A549 (cell line): ENCODE measurements around the gene HIF1AN. TPM values are rescaled to one million over a fixed set of nuclear protein-coding genes. Genes with fewer than 3 reads are reported as not detected.
A peak's percentile ranks its signal among the peaks of the same experiment; 100 is the strongest.

Experiments
- ATAC-seq, 2 experiments: fragments of 200-7000 bp in 1 of 2; fragments of >200 bp in 1 of 2; cut with Nextera tagmentation in 1 of 2; cut with Tn5 transposase in 1 of 2; 3 replicates each; pipeline versions ENCODE4 v1.8.0 to v1.9.1; 2018 to 2020; ENCODE audit warnings: mild to moderate bottlenecking in 1 of 2, moderate library complexity in 1 of 2
- CTCF ChIA-PET: fragments of 300-600 bp; sonication (Branson Sonifier 250); formaldehyde crosslinking; extraction: SDS; loops from one replicate; lab custom pipeline; 2021; ENCODE audit warnings: antibody characterized with exemption, inconsistent platforms; lab: Yijun Ruan, JAX
- POLR2A ChIA-PET: fragments of 350-600 bp; formaldehyde crosslinking; extraction: SDS; loops from one replicate; lab custom pipeline; 2021; ENCODE audit warnings: antibody characterized with exemption, inconsistent platforms; lab: Yijun Ruan, JAX
- DNase-seq, 2 experiments: peaks; one replicate each; pipeline versions ENCODE4 v3.0.0 to v3.0.0-alpha.2; 2011 to 2016; ENCODE audit warnings: low read depth in 1 of 2, low spot score in 1 of 2
- FAIRE-seq: peaks from 2 replicates; lab custom pipeline; 2011; peaks lifted over from hg19 to GRCh38; lab: Jason Lieb, UNC
- H3K27ac ChIP-seq, 2 experiments: fragments of >200 bp; sonication (Bioruptor Twin); formaldehyde crosslinking; 3 replicates each; pipeline ENCODE4 v1.5.1; 2016 to 2017
- H3K4me1 ChIP-seq: fragments of >200 bp; sonication (Bioruptor Twin); formaldehyde crosslinking; 3 replicates; pipeline ENCODE4 v1.6.1; 2016
- H3K4me2 ChIP-seq: fragments of >200 bp; sonication (Bioruptor Twin); formaldehyde crosslinking; 3 replicates; pipeline ENCODE4 v1.6.1; 2016
- H3K4me3 ChIP-seq: fragments of >200 bp; sonication (Bioruptor Twin); formaldehyde crosslinking; 3 replicates; pipeline ENCODE4 v1.5.1; 2016
- H3K9me3 ChIP-seq: fragments of >200 bp; sonication (Bioruptor Twin); formaldehyde crosslinking; 3 replicates; pipeline ENCODE4 v1.6.1; 2016
- CBX2 ChIP-seq: fragments of 200-600 bp; sonication (generic); IDR thresholded peaks from 2 replicates; pipeline ENCODE4 v1.6.1; 2016; ENCODE audit warnings: low read depth, mild to moderate bottlenecking, borderline replicate concordance
- CTCF ChIP-seq: fragments of >200 bp; sonication (Bioruptor Twin); formaldehyde crosslinking; IDR thresholded peaks from 3 replicates; pipeline ENCODE4 v1.5.1; 2016
- FOSL2 ChIP-seq, 2 experiments: fragments of 450-650 bp in 1 of 2; fragments of >200 bp in 1 of 2; sonication (Bioruptor Twin) in 1 of 2; formaldehyde crosslinking; IDR thresholded peaks; 2 replicates each; pipeline versions ENCODE4 v1.5.0 to v1.6.1; 2016 to 2020; ENCODE audit warnings: mild to moderate bottlenecking in 1 of 2, moderate library complexity in 1 of 2
- HOXB5 ChIP-seq: fragments of 250-450 bp; sonication (Bioruptor Pico); IDR thresholded peaks from 2 replicates; pipeline ENCODE4 v1.5.0; 2020; ENCODE audit warnings: mild to moderate bottlenecking, moderate library complexity
- JUNB ChIP-seq: fragments of >200 bp; sonication (Bioruptor Twin); formaldehyde crosslinking; IDR thresholded peaks from 2 replicates; pipeline ENCODE4 v1.6.1; 2016
- RAD21 ChIP-seq, 2 experiments: fragments of >200 bp in 1 of 2; sonication (Bioruptor Twin) in 1 of 2; formaldehyde crosslinking in 1 of 2; IDR thresholded peaks in 1 of 2; conservative IDR thresholded peaks in 1 of 2; 2 replicates in 1 of 2; 3 replicates in 1 of 2; pipeline ENCODE4 v1.6.1; 2012 to 2018; ENCODE audit warnings: inconsistent platforms in 1 of 2
- RARB ChIP-seq: fragments of 250-450 bp; sonication (Bioruptor Pico); IDR thresholded peaks from 2 replicates; pipeline ENCODE4 v1.8.0; 2021; ENCODE audit warnings: mild to moderate bottlenecking, moderate library complexity
- RCOR1 ChIP-seq: fragments of 150-350 bp; IDR thresholded peaks from 2 replicates; pipeline ENCODE4 v1.6.1; 2014; ENCODE audit warnings: antibody characterized with exemption, low read length, low read depth
- REST ChIP-seq: fragments of 200-600 bp; sonication (generic); IDR thresholded peaks from 2 replicates; pipeline ENCODE4 v1.6.1; 2016; ENCODE audit warnings: antibody characterized with exemption, mild to moderate bottlenecking, moderate library complexity
- RFX5 ChIP-seq: fragments of 450-650 bp; IDR thresholded peaks from 2 replicates; pipeline ENCODE4 v1.7.1; 2014; ENCODE audit warnings: antibody characterized with exemption, mild to moderate bottlenecking, moderate library complexity
- RNF2 ChIP-seq: fragments of 200-600 bp; sonication (generic); IDR thresholded peaks from 2 replicates; pipeline ENCODE4 v1.6.1; 2016; ENCODE audit warnings: low read depth, mild to moderate bottlenecking, antibody characterized with exemption, moderate library complexity, borderline replicate concordance
- SMC3 ChIP-seq: fragments of >200 bp; sonication (Bioruptor Twin); formaldehyde crosslinking; IDR thresholded peaks from 3 replicates; pipeline ENCODE4 v1.6.1; 2018; ENCODE audit warnings: inconsistent platforms
- TP53 ChIP-seq: fragments of 250-450 bp; sonication (Bioruptor Pico); IDR thresholded peaks from 2 replicates; pipeline ENCODE4 v1.5.0; 2021; ENCODE audit warnings: mild to moderate bottlenecking, moderate library complexity
- WGBS: methylation state at CpG from one replicate; pipeline ENCODE4 v1.1.6; 2017; ENCODE audit errors: missing lambda C conversion rate; 5-methylcytosine and 5-hydroxymethylcytosine counted together
- polyA plus RNA-seq, 4 experiments: library from polyadenylated mRNA; depleted of rRNA in 3 of 4; stranded (reverse); fragments of >200 nt; fragmentation: RNase III in 1 of 4; extraction: RNeasy Plus Mini Kit Qiagen cat#74134 plus additional on column Dnase treatment in 1 of 4; gene quantifications; 2 replicates in 3 of 4; 3 replicates in 1 of 4; pipeline ENCODE4 v1.2.3, GENCODE V29; 2011 to 2017

The HIF1AN gene
- polyA plus RNA-seq, 2 of the 4 experiments (the other 2 are of a cell fraction), result 15.3 to 21.6 TPM

- ChIA-PET CTCF (interaction anchor here (0.5 to 23.5 kb wide), 50 partner anchors 9 to 672 kb away, joined by 3 to 381 read pairs (median 4); partner anchors contain the start of genes HIF1AN, NDUFB8, PKD2L1 and SCD), POLR2A (interaction anchor here (0.6 to 1.6 kb wide), 4 partner anchors 15 to 172 kb away, joined by 3 to 9 read pairs (median 3); partner anchors contain the start of gene HIF1AN)
- Histone ChIP-seq H3K4me3 (no peak overlapping the region), H3K4me2 (no peak overlapping the region), H3K9me3 (no peaks in the 10 kb centered on the region), H3K4me1 (no peaks in the 10 kb centered on the region), H3K27ac (no peak overlapping the region)
- DNase-seq (peak; percentile 57 to 58), ATAC-seq (peak; percentile 76 to 85), FAIRE-seq (no peak)
- TF ChIP-seq RCOR1 (no peak), SMC3 (peak; percentile 62), RAD21 (conservative IDR thresholded peaks at IDR 0.05 in 1 of 2, IDR thresholded peaks at IDR 0.05 in 1 of 2) (peak; percentile 65 to 69), CTCF (peak; percentile 84)
- 42% methylated on average over 7 of the region's 7 CpGs for WGBS
Observed at GRCh38 chr10:100518761-100519241, 16.9 kb upstream of the HIF1AN start.

GRCh38 chr10:100519311-100520051, 16.3 kb upstream of the HIF1AN start, which contains the start of gene SEC31B:
Gene SEC31B (minus strand): TSS chr10:100519861. CDS start chr10:100516952, 2,909 bp downstream.
- no peak for DNase-seq
- WGBS, result 94% methylated on average over 60 of the region's 72 CpGs
- Histone ChIP-seq H3K27ac (no peak within 1 kb of the TSS), H3K4me3 (no peak within 1 kb of the TSS), H3K4me2 (no peak within 1 kb of the TSS), H3K4me1 (no peaks in the 10 kb centered on the region), H3K9me3 (no peaks in the 10 kb centered on the region)
- FAIRE-seq, result no peak
- TF ChIP-seq RNF2, result no peak
- TF ChIP-seq FOSL2 (IDR thresholded peaks at IDR 0.05), result no peak
- TF ChIP-seq FOSL2 (CRISPR knock-in tag; IDR thresholded peaks at IDR 0.05), result no peak
- no peak for TF ChIP-seq REST
- no peak for TF ChIP-seq HOXB5
- TF ChIP-seq RFX5, result no peak
- no peak for TF ChIP-seq JUNB
- no peak for TF ChIP-seq CBX2
- no peak for TF ChIP-seq TP53
- TF ChIP-seq RCOR1, result no peak
- peak; percentile 21 to 40; a peak in 3 of 6 replicates for ATAC-seq
- POLR2A ChIA-PET, result interaction anchor here (0.6 to 1.6 kb wide), 3 partner anchors 15 to 173 kb away, joined by 3 to 9 read pairs (median 3); partner anchors contain the start of gene HIF1AN
- CTCF ChIA-PET, result interaction anchor here (0.6 to 23.5 kb wide), 46 partner anchors 8 to 673 kb away, joined by 3 to 381 read pairs (median 4); partner anchors contain the start of genes HIF1AN, NDUFB8, PKD2L1 and SCD

GRCh38 chr10:100520811-100521210, 14.9 kb upstream of the HIF1AN start:
- no peak overlapping the region for H3K4me3 ChIP-seq
- no peak for TF ChIP-seq RARB (CRISPR knock-in tag)
- WGBS, result 84% methylated on average over 3 of the region's 3 CpGs
- no peak for FAIRE-seq
- DNase-seq, result no peak
- CTCF ChIA-PET, result interaction anchor here (1.0 to 23.5 kb wide), 8 partner anchors 11 to 358 kb away, joined by 3 to 381 read pairs (median 44); partner anchors contain the start of gene SCD
- no peak overlapping the region for H3K27ac ChIP-seq
- POLR2A ChIA-PET, result no interaction called here
- H3K9me3 ChIP-seq, result no peaks in the 10 kb centered on the region
- no peaks in the 10 kb centered on the region for H3K4me1 ChIP-seq
- ATAC-seq, result no peak
- H3K4me2 ChIP-seq, result no peak overlapping the region
